ENCODE results near the gene PLEKHA7.
"Not testable (repeated sequence)": the region's sequence is repeated elsewhere in the genome, so short reads cannot be mapped to it uniquely, and the experiment has no call there.

The PLEKHA7 gene, protein sequence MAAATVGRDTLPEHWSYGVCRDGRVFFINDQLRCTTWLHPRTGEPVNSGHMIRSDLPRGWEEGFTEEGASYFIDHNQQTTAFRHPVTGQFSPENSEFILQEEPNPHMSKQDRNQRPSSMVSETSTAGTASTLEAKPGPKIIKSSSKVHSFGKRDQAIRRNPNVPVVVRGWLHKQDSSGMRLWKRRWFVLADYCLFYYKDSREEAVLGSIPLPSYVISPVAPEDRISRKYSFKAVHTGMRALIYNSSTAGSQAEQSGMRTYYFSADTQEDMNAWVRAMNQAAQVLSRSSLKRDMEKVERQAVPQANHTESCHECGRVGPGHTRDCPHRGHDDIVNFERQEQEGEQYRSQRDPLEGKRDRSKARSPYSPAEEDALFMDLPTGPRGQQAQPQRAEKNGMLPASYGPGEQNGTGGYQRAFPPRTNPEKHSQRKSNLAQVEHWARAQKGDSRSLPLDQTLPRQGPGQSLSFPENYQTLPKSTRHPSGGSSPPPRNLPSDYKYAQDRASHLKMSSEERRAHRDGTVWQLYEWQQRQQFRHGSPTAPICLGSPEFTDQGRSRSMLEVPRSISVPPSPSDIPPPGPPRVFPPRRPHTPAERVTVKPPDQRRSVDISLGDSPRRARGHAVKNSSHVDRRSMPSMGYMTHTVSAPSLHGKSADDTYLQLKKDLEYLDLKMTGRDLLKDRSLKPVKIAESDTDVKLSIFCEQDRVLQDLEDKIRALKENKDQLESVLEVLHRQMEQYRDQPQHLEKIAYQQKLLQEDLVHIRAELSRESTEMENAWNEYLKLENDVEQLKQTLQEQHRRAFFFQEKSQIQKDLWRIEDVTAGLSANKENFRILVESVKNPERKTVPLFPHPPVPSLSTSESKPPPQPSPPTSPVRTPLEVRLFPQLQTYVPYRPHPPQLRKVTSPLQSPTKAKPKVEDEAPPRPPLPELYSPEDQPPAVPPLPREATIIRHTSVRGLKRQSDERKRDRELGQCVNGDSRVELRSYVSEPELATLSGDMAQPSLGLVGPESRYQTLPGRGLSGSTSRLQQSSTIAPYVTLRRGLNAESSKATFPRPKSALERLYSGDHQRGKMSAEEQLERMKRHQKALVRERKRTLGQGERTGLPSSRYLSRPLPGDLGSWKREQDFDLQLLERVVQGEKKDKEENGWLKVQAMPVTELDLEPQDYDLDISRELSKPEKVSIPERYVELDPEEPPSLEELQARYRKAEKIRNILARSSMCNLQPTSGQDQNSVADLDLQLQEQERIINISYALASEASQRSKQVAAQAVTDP

GRCh38 chr11:17014321-17014832 is at the start of gene PLEKHA7:
Gene PLEKHA7 (minus strand): TSS chr11:17014414. CDS start chr11:17014401, 13 bp downstream.
- no peak for DNase-seq

- DNase-seq = peak; percentile 55
Measured at GRCh38 chr11:17063171-17064002, 49.2 kb upstream of the PLEKHA7 start.

GRCh38 chr11:17051146-17051545 is 36.9 kb upstream of the PLEKHA7 start:
- DNase-seq = not testable (repeated sequence)

DNA sequence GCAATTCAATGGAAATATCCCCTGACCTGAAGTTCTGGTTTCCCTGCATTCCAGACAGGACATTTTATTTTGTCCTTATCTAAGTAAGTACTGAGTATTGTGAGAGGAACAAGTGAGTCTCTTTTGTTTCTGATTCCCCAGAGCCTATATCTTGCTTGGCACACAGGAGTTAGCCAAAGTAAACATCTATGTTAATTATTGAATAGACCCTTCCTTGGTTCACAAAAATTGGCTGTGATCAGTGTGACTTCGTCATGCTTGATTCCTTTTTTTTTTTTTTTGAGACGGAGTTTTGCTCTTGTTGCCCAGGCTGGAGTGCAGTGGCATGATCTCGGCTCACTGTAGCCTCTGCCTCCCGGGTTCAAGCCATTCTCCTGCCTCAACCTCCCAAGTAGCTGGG is 34.3 kb upstream of the PLEKHA7 start:
- not testable (repeated sequence) for DNase-seq

DNA sequence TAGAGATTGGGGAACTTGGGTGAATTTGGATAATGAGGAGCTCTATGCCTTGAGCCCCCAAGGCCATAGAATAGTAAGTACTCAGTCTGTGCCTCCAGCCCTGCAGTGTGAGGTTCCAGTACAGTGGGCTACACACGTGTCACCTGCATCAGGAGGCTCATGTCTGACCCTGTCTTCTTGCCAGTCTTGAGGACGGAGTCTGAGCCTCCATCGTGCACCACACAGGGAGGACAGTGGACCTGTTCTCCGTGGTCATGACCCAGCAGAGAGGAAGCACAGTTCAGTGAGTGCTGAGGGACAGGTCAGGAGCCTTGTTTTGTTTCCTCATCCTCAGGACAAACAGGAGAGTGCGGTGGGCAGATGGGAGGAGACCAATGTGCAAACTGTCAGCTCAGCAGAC is 32.5 kb upstream of the PLEKHA7 start:
- DNase-seq = no peak

- no peak for DNase-seq
Measured at GRCh38 chr11:17036666-17037658, 22.7 kb upstream of the PLEKHA7 start.

GRCh38 chr11:17034027-17034426 is 19.8 kb upstream of the PLEKHA7 start:
- not testable (repeated sequence) for DNase-seq

GRCh38 chr11:17026487-17027082 is 12.4 kb upstream of the PLEKHA7 start:
- DNase-seq = no peak

DNA sequence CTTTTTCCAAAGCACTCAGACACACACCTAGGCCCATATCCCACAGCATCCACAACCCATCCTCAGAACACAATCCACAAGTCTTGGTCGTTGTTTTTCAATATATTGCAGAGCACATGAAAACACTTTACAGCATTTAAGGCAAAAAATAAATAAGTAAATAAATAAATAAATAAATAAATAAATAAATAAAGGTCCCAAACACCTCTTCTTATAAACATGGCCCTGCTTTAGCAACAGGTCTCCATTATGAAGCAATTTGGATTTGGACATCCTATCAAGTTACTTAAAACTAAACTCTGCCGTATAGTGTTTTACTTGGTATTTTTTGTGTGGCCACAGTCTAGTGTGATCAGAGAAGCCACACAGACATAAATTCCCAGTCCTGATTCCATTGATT is 10.7 kb upstream of the PLEKHA7 start:
- no peak for DNase-seq

DNA sequence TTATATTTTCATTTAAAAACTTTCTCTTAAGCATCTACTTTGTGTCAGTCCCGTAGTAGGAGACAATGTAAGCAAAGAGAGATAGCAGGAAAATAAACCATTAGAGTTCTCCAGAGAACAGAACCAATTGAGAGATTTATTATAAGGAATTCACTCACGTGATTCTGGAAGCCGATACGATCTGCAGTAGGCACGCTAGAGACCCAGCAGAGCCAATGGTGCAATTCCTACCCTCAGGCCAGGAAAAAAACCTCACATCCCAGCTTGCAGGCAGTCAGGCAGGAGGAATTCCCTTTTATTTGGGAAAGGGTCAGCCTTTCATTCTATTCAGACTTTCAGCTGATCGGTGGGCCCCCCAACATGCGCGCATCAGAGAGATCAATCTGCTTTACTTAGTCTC is 7.3 kb upstream of the PLEKHA7 start:
- no peak for DNase-seq

DNA sequence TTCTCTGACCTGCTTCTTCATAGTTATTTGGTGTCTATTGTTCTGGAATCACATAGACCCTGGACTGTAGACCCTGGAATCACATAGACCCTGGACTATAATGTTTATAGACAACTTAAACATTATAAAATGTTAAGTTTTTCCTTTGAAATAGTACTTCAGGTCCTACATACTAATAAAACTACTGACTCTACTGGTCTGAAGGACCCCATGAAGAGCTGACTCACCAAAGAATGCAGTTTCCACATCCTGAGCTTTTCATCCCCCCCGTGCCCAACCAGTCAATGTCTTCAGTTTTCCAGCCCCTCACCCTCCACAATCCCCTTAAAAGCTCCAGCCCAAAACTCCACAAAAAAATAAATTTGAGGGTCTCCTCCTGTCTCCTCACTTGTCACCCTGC is 6.6 kb upstream of the PLEKHA7 start:
- no peak for DNase-seq

DNA sequence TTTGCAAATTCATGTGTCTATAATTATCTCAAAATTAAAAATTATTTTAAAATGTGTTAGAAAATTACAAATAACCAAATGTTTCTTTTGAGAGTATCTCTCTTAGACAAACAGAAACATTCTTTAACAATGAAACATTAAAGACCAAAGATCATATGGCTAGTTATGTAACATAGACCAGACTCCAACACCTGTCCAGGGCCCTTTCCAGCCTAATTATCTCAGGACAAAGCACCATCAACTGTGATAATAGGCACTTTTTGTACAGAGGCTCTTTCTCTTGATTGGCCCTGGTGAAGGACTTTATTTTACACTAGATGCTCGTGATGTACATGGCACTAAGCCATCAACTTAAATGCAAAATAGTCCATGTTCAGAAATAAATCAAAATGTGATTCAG is 5.0 kb upstream of the PLEKHA7 start:
- no peak for DNase-seq

DNA sequence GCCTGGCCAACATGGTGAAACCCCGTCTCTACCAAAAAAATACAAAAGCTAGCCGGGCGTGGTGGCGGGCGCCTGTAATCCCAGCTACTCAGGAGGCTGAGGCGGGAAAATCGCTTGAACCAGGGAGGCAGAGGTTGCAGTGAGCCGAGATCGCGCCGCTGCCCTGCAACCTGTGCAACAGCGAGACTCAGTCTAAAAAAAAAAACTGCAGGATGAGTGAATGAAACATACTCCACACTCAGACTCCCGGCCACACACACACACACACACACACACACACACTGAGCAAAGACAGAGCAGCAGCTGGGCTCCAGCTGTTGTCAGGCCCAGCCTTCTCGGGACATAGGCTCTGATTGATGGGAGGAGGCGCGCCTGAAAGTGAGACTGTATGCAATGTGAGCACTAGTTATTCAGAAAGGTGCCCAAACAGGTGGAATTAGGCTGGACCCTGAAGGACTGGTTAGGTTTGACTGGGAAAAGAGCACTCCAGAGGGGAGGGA is 1.5 kb upstream of the PLEKHA7 start:
- no peak for DNase-seq

- peak; percentile 14 for DNase-seq
Measured at GRCh38 chr11:17014833-17015626, 816 bp upstream of the PLEKHA7 start.

DNA sequence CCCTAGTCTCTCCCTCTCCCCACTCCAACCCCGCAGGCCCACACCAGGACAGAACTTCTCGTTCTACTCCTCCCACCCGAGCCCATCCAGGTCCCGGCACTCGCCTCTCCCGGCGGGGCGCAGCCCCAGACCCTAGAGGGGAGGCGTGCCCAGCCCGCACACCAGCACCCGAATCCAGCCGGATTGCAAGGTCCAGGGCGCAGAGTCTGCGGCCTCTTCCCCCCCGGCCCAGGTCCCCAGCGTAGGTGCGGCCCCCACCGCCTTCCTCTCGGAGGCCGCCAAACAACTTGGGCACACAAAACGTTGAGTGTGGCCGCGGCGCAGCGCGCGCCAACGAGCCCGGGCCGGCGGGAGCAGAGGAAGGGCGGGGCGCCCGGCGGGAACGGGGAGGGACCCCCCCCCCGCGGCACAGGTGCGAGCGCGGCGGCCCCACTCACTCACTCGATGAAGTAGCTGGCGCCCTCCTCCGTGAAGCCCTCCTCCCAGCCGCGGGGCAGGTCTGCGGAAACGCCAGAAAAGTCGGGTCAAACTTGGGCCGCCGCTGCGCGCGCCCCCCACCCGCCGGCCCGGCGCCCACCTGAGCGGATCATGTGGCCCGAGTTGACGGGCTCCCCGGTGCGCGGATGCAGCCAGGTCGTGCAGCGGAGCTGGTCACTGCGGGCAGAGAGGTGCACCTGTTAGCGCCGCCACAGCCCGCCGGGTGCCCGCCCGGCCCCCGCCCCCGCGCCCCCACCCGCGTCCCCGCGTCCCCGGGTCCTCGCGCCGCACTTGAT is 480 bp downstream of the PLEKHA7 start:
- peak; percentile 10 for DNase-seq

GRCh38 chr11:17012712-17013547 is 1.3 kb downstream of the PLEKHA7 start:
- DNase-seq = no peak

- no peak for DNase-seq
Measured at GRCh38 chr11:17012179-17012578, 2.0 kb downstream of the PLEKHA7 start.

Data from stimulated activated CD4-positive, alpha-beta T cell treated with anti-CD3 and anti-CD28 coated beads, Interleukin-1b, Interleukin-23, amount 100 ng/mL, for 48 hours (primary cell).